ENCODE data around the gene SGTA.

Gene SGTA

DNA sequence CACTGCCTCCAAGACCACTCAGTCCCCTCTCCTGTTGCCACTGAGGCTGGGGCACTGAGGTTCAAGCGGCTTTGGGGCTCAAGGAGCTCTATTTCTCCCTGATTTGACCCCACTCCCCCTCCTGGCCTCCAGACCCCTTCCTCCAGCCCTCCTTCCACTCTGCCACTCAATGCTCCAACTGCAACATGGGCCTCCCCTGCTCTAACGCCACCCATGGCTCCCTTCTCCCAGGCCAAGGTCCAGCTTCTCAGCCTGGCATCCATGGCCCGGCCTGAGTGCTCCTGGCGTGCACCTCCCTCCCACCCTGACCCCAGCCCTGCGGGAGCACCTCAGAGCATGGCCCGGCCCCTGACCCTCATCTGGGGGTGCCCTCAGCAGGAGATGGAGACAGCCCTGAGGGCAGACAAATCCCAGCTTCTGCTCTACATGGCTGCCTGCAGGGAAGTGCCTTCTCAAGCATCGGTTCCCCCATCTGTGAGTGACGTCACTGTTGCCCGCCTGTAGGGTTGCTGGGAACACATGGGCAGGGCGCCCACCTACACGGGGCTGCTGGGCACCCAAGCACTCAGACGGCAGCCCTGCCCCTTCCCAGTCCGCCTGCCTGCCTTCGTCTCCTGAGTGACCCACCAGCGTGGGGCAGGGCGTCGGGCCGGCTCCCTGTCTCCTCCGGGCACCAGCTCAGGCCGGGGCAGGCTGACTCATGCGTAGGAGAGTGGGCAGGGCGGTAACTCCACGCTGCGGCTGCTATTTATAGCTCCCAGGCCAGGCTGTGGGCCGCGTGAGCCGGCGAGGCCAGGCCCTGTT, 60.3 kb downstream of the SGTA start:
- FAIRE-seq, result no peak
- TF ChIP-seq, protein P1, sequence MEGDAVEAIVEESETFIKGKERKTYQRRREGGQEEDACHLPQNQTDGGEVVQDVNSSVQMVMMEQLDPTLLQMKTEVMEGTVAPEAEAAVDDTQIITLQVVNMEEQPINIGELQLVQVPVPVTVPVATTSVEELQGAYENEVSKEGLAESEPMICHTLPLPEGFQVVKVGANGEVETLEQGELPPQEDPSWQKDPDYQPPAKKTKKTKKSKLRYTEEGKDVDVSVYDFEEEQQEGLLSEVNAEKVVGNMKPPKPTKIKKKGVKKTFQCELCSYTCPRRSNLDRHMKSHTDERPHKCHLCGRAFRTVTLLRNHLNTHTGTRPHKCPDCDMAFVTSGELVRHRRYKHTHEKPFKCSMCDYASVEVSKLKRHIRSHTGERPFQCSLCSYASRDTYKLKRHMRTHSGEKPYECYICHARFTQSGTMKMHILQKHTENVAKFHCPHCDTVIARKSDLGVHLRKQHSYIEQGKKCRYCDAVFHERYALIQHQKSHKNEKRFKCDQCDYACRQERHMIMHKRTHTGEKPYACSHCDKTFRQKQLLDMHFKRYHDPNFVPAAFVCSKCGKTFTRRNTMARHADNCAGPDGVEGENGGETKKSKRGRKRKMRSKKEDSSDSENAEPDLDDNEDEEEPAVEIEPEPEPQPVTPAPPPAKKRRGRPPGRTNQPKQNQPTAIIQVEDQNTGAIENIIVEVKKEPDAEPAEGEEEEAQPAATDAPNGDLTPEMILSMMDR (IDR thresholded peaks at IDR 0.05; ENCODE audit: insufficient read depth, missing control alignments), result no peak
- no peak for DNase-seq (ENCODE audit: insufficient read length, low spot score)

GRCh38 chr19:2721570-2722540, 61.2 kb downstream of the SGTA start:
- TF ChIP-seq, protein P1 (IDR thresholded peaks at IDR 0.05; ENCODE audit: insufficient read depth, missing control alignments), result no peak
- FAIRE-seq (no peak), DNase-seq (ENCODE audit: insufficient read length, low spot score) (no peak)

GRCh38 chr19:2720777-2721569, 62.1 kb downstream of the SGTA start, which contains the start of gene DIRAS1:
DIRAS1 (minus strand) TSS chr19:2721372; CDS start chr19:2717806, 3,566 bp downstream.
- no peak for DNase-seq (ENCODE audit: insufficient read length, low spot score)
- TF ChIP-seq, protein P1 (IDR thresholded peaks at IDR 0.05; ENCODE audit: insufficient read depth, missing control alignments), result no peak
- no peak for FAIRE-seq

- TF ChIP-seq, protein P1 (IDR thresholded peaks at IDR 0.05; ENCODE audit: insufficient read depth, missing control alignments), result no peak
- no peak for DNase-seq (ENCODE audit: insufficient read length, low spot score)
- FAIRE-seq, result no peak
Observed at GRCh38 chr19:2719920-2720776, 62.9 kb downstream of the SGTA start.

DNA sequence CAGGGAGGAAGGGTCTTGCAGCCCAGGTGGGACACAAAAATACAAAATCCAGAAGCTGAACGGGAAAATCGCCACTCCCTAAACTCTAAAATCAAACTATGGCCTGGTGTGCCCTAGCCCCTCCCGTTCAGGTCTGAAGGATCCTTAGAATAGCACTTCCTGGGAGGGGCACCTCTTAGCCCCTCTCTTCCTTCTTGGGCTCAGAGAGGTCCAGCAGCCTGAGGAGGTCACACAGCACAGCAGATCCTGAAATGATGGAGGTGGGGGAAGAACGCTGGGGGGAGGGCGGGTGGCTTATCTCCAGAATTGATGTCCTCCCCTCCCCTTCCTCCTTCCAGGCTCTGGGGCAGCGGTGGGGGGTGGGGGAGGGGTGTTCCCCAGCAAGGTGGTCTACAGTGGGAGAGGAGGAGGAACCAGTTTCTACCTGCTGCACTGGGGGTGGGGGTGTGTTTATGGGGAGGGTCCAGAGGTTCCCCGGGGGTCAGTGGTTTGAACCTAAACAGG, 63.8 kb downstream of the SGTA start:
- DNase-seq (ENCODE audit: insufficient read length, low spot score) (no peak), FAIRE-seq (no peak)
- TF ChIP-seq, protein P1 (IDR thresholded peaks at IDR 0.05; ENCODE audit: insufficient read depth, missing control alignments), result no peak

Data from D721Med (cell line).